ENCODE measurements around the gene ZBTB40.

- no peak for TF ChIP-seq EZH2 (IDR thresholded peaks at IDR 0.05; ENCODE audit: low read depth)
- TF ChIP-seq, protein P1, sequence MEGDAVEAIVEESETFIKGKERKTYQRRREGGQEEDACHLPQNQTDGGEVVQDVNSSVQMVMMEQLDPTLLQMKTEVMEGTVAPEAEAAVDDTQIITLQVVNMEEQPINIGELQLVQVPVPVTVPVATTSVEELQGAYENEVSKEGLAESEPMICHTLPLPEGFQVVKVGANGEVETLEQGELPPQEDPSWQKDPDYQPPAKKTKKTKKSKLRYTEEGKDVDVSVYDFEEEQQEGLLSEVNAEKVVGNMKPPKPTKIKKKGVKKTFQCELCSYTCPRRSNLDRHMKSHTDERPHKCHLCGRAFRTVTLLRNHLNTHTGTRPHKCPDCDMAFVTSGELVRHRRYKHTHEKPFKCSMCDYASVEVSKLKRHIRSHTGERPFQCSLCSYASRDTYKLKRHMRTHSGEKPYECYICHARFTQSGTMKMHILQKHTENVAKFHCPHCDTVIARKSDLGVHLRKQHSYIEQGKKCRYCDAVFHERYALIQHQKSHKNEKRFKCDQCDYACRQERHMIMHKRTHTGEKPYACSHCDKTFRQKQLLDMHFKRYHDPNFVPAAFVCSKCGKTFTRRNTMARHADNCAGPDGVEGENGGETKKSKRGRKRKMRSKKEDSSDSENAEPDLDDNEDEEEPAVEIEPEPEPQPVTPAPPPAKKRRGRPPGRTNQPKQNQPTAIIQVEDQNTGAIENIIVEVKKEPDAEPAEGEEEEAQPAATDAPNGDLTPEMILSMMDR (conservative IDR thresholded peaks at IDR 0.05): no peak
Measured at GRCh38 chr1:22476566-22476965, 24.9 kb downstream of the ZBTB40 start.
